Erythroblast (primary cell): Measurements from ENCODE around the gene MCUB.

ENCODE experiments used
- GATA1 ChIP-seq: IDR thresholded peaks from 2 replicates; pipeline ENCODE4 v1.6.1; 2011; ENCODE audit warnings: low read depth, mild to moderate bottlenecking, control low read depth, low read length, moderate library complexity
- POLR2A ChIP-seq: IDR thresholded peaks from 2 replicates; pipeline ENCODE4 v1.6.1; 2011; ENCODE audit warnings: mild to moderate bottlenecking, low read length

DNA sequence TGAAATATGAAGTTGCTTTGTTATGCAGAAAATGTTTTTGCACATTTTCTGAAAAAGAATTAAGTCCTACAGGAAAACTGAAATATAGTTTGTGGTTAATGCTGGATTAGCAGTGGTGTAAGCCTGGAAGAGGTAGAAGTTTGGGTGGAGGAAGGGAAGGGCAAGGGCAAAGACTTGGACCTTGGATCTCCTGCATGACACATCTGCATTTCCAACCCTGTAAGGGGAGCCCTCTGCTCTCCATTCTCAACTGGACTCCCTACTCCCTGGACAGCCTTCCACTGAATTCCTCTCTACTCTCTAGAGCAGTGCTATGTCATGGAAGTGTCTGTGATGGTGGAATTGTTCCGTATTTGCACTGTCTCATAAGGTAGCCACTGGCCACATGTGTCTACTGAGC is 138.6 kb downstream of the MCUB start:
- TF ChIP-seq POLR2A (no peak), GATA1 (no peak)
